ENCODE measurements around the gene RXRA.

- TF ChIP-seq YEATS2 (CRISPR knock-in tag; IDR thresholded peaks at IDR 0.05; ENCODE audit: borderline replicate concordance), result no peak
- TF ChIP-seq HDAC6 (IDR thresholded peaks at IDR 0.05; ENCODE audit: low read depth, low read length), result no peak
- TF ChIP-seq ISX (CRISPR knock-in tag; conservative IDR thresholded peaks at IDR 0.05), result no peak
- TF ChIP-seq CTCF (CRISPR knock-in tag; IDR thresholded peaks at IDR 0.05), result no peak
- TF ChIP-seq MBNL3 (CRISPR knock-in tag; conservative IDR thresholded peaks at IDR 0.05), result no peak
- TF ChIP-seq ZNF18 (CRISPR knock-in tag; IDR thresholded peaks at IDR 0.05; ENCODE audit: insufficient replicate concordance), result no peak
- TF ChIP-seq CEBPZ (IDR thresholded peaks at IDR 0.05; ENCODE audit: low read length), result no peak
- TF ChIP-seq PAX8 (CRISPR knock-in tag; IDR thresholded peaks at IDR 0.05; ENCODE audit: borderline replicate concordance), result no peak
- no peak for TF ChIP-seq MED1 (CRISPR knock-in tag; IDR thresholded peaks at IDR 0.05)
- no peak for TF ChIP-seq SETDB1 (CRISPR knock-in tag; IDR thresholded peaks at IDR 0.05; ENCODE audit: borderline replicate concordance)
- no peak for TF ChIP-seq ZNF253 (CRISPR knock-in tag; IDR thresholded peaks at IDR 0.05; ENCODE audit: borderline replicate concordance)
- TF ChIP-seq SRF (IDR thresholded peaks at IDR 0.05; ENCODE audit: low read depth, low read length), result no peak
Observed at GRCh38 chr9:134476942-134477335, 150.7 kb downstream of the RXRA start.
